Mesothelial cell of epicardium (in vitro differentiated cells): ENCODE measurements around the gene RPS16. TPM values are rescaled to one million over a fixed set of nuclear protein-coding genes. Genes with fewer than 3 reads are reported as not detected.

Experiments
- DNase-seq, 2 experiments: peaks; one replicate each; pipeline ENCODE4 v3.0.0; 2021; ENCODE audit warnings: low spot score in 2 of 2; ENCODE audit not compliant: unreplicated experiment in 2 of 2
- H3K27ac Mint-ChIP-seq: 2 replicates; pipeline ENCODE4 v1.8.0; 2021; ENCODE audit warnings: mixed read lengths
- H3K27me3 Mint-ChIP-seq: 2 replicates; pipeline ENCODE4 v1.8.0; 2021; ENCODE audit warnings: low read depth, mixed read lengths
- H3K36me3 Mint-ChIP-seq: 2 replicates; pipeline ENCODE4 v1.8.0; 2021; ENCODE audit warnings: mixed read lengths
- H3K4me1 Mint-ChIP-seq: 2 replicates; pipeline ENCODE4 v1.8.0; 2021; ENCODE audit warnings: mixed read lengths
- H3K4me3 Mint-ChIP-seq: 2 replicates; pipeline ENCODE4 v1.8.0; 2021; ENCODE audit warnings: mild to moderate bottlenecking, moderate library complexity, mixed read lengths
- H3K9me3 Mint-ChIP-seq: 2 replicates; pipeline ENCODE4 v1.8.0; 2021; ENCODE audit warnings: mixed read lengths
- CTCF ChIP-seq: fragments of 200-600 bp; sonication (generic); IDR thresholded peaks from one replicate; pipeline ENCODE4 v1.5.0; 2021; ENCODE audit warnings: antibody characterized with exemption; ENCODE audit not compliant: unreplicated experiment
- total RNA-seq: library from RNA; stranded (reverse); gene quantifications from 3 replicates; pipeline ENCODE4 v1.2.1, GENCODE V29; 2021

Gene RPS16
- total RNA-seq, 1 donor from 2014 or later: 1,616 TPM

- peak overlapping the region; percentile 99 for H3K27ac Mint-ChIP-seq
- no peak for DNase-seq
- no peaks in the 10 kb centered on the region for H3K9me3 Mint-ChIP-seq
- peaks cover 1% of the 10 kb centered on the region for H3K27me3 Mint-ChIP-seq
- H3K4me1 Mint-ChIP-seq: peaks cover 43% of the 10 kb centered on the region
- TF ChIP-seq CTCF: no peak
- peaks cover 4% of the 10 kb centered on the region for H3K36me3 Mint-ChIP-seq
- peak overlapping the region; percentile 91 for H3K4me3 Mint-ChIP-seq
Observed at GRCh38 chr19:39407660-39408391, 27.9 kb downstream of the RPS16 start.

DNA sequence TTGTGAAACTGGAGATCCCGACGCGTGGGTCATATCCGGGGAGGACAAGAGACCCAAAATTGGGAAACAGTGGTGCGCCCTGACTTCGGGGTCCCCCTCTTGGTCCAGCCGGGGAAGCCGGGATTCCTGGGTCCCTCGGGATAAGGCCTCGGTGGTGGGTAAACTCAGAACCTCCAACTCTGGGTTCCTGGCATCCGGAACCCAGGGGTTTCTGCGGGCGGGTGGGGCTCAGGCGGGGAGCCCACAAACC, 28.4 kb downstream of the RPS16 start:
- Mint-ChIP-seq H3K27ac (peak overlapping the region; percentile 99), H3K4me1 (peaks cover 44% of the 10 kb centered on the region)
- DNase-seq: no peak

DNA sequence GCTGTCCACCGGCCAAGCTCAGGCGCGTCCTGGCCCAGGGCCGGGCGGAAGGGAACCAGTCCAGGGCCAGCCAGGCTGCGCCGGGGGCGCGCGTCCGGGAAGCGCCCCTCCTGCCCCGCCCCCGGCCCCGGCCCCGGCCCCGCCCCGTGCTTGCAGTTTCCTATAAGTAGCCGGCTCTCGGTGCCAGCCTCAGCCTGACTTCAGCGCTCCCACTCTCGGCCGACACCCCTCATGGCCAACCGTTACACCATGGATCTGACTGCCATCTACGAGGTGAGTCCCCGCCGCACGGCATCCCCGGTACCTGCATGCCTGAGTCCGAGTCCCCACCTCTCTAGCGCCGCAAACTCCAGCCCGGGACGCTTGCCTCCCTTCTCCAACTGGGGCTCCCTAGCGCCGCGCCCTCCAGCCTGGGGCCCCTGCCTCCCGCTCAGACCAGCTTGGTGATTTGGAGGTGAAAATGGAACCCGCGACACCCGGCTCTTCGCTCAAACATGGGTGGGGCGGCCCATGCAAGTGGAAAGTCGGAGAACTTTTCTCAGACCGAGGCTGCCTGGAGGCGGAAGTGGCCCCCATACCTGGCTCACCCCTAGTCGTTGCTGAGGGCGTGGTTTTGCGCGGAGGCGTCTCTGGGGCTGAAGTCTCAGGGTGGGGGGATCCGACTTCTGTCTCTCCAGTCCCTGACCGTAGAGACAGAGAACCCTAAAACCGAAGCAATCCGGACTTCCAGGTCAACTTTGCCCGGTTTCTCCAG, 28.9 kb downstream of the RPS16 start, which contains the start of gene ZFP36:
ZFP36 (plus strand) TSS at position 192 of the 754 bp plus-strand sequence; CDS start at position 250, 58 bp downstream.
- H3K4me3 Mint-ChIP-seq: peak within 1 kb of the TSS; percentile 91
- no peaks in the 10 kb centered on the region for H3K27me3 Mint-ChIP-seq
- peak within 1 kb of the TSS; percentile 99 for H3K27ac Mint-ChIP-seq
- H3K4me1 Mint-ChIP-seq: peaks cover 49% of the 10 kb centered on the region
- peak; percentile 77 to 83 for DNase-seq
- H3K36me3 Mint-ChIP-seq: peaks cover 4% of the 10 kb centered on the region
- TF ChIP-seq CTCF: no peak
- H3K9me3 Mint-ChIP-seq: no peaks in the 10 kb centered on the region

More for the DNA sequence above, 28.4 kb downstream of the RPS16 start:
- TF ChIP-seq CTCF: no peak
- Mint-ChIP-seq H3K36me3 (peaks cover 4% of the 10 kb centered on the region), H3K4me3 (peak overlapping the region; percentile 91), H3K9me3 (no peaks in the 10 kb centered on the region), H3K27me3 (peaks cover 1% of the 10 kb centered on the region)

GRCh38 chr19:39405958-39406655, 29.6 kb downstream of the RPS16 start:
- Mint-ChIP-seq H3K9me3 (no peaks in the 10 kb centered on the region), H3K4me3 (peak overlapping the region; percentile 74), H3K36me3 (peaks cover 4% of the 10 kb centered on the region), H3K4me1 (peaks cover 45% of the 10 kb centered on the region), H3K27ac (peak overlapping the region; percentile 96), H3K27me3 (no peaks in the 10 kb centered on the region)
- no peak for TF ChIP-seq CTCF
- no peak for DNase-seq

GRCh38 chr19:39405261-39405957, 30.3 kb downstream of the RPS16 start:
- no peak for DNase-seq
- H3K9me3 Mint-ChIP-seq: no peaks in the 10 kb centered on the region
- peak overlapping the region; percentile 96 for H3K27ac Mint-ChIP-seq
- peaks cover 4% of the 10 kb centered on the region for H3K36me3 Mint-ChIP-seq
- peaks cover 38% of the 10 kb centered on the region for H3K4me1 Mint-ChIP-seq
- H3K27me3 Mint-ChIP-seq: no peaks in the 10 kb centered on the region
- no peak for TF ChIP-seq CTCF
- H3K4me3 Mint-ChIP-seq: peak overlapping the region; percentile 20
